HepG2 (cell line): ENCODE data around the gene CLCN2. TPM values are rescaled to one million over a fixed set of nuclear protein-coding genes. Genes with fewer than 3 reads are reported as not detected.
A peak's percentile ranks its signal among the peaks of the same experiment; 100 is the strongest.

Source experiments
- AGO1 ChIP-seq: fragments of 200-400 bp; formaldehyde crosslinking; IDR thresholded peaks from 2 replicates; pipeline ENCODE4 v1.6.1; 2017; ENCODE audit warnings: mild to moderate bottlenecking, low read depth, low read length, moderate library complexity; ENCODE audit not compliant: poor library complexity, severe bottlenecking
- ARNT2 ChIP-seq: sonication (generic); formaldehyde crosslinking; IDR thresholded peaks from 2 replicates; pipeline ENCODE4 v1.8.0; 2022; ENCODE audit warnings: mild to moderate bottlenecking, low read depth, missing genetic modification reagents, moderate library complexity
- CCAR2 ChIP-seq: fragments of 200-400 bp; formaldehyde crosslinking; optimal IDR thresholded peaks from 2 replicates; pipeline ENCODE3; 2018; ENCODE audit warnings: low read depth, mild to moderate bottlenecking, low read length, moderate library complexity
- CHD4 ChIP-seq: fragments of 200-600 bp; sonication (generic); IDR thresholded peaks from 2 replicates; pipeline ENCODE4 v1.7.0; 2017; ENCODE audit warnings: mild to moderate bottlenecking, low read length, borderline replicate concordance
- DR1 ChIP-seq: sonication (generic); formaldehyde crosslinking; IDR thresholded peaks from 2 replicates; pipeline ENCODE4 v1.8.0; 2021; ENCODE audit warnings: mild to moderate bottlenecking, missing genetic modification reagents, inconsistent platforms
- GTF3A ChIP-seq: sonication (generic); formaldehyde crosslinking; conservative IDR thresholded peaks from 2 replicates; pipeline ENCODE4 v1.4.0; 2020; ENCODE audit warnings: mild to moderate bottlenecking, missing genetic modification reagents
- HOXA7 ChIP-seq: sonication (generic); formaldehyde crosslinking; IDR thresholded peaks from 2 replicates; pipeline ENCODE4 v1.8.1; 2022; ENCODE audit warnings: mild to moderate bottlenecking, missing genetic modification reagents, moderate library complexity
- MBD4 ChIP-seq: IDR thresholded peaks from 2 replicates; pipeline ENCODE4 v1.6.1; 2012; ENCODE audit warnings: low read length, inconsistent platforms, borderline replicate concordance
- MED13 ChIP-seq: sonication (generic); formaldehyde crosslinking; IDR thresholded peaks from 2 replicates; pipeline ENCODE4 v1.5.0; 2020; ENCODE audit warnings: missing genetic modification reagents
- MED8 ChIP-seq: sonication (generic); formaldehyde crosslinking; IDR thresholded peaks from 2 replicates; pipeline ENCODE4 v1.8.1; 2023; ENCODE audit warnings: mild to moderate bottlenecking, missing genetic modification reagents; ENCODE audit not compliant: insufficient replicate concordance
- MEIS1 ChIP-seq: sonication (generic); formaldehyde crosslinking; IDR thresholded peaks from 2 replicates; pipeline ENCODE4 v1.9.0; 2021; ENCODE audit warnings: mild to moderate bottlenecking, missing genetic modification reagents, moderate library complexity, borderline replicate concordance
- PLRG1 ChIP-seq: fragments of 450-650 bp; conservative IDR thresholded peaks from 2 replicates; pipeline ENCODE4 v1.6.1; 2016
- RBM39 ChIP-seq: fragments of 200-400 bp; formaldehyde crosslinking; IDR thresholded peaks from one replicate; pipeline ENCODE4 v1.6.1; 2018; ENCODE audit warnings: antibody characterized with exemption, mild to moderate bottlenecking, low read depth, low read length; ENCODE audit not compliant: poor library complexity, severe bottlenecking
- RELA ChIP-seq: sonication (generic); formaldehyde crosslinking; IDR thresholded peaks from 2 replicates; pipeline ENCODE4 v1.4.0; 2020; ENCODE audit warnings: missing genetic modification reagents
- RFX3 ChIP-seq: IDR thresholded peaks from 2 replicates; pipeline ENCODE4 v1.6.1; 2016; ENCODE audit warnings: missing biosample characterization, missing genetic modification reagents
- SIX4 ChIP-seq: sonication (generic); formaldehyde crosslinking; IDR thresholded peaks from 2 replicates; pipeline ENCODE4 v1.4.0; 2020; ENCODE audit warnings: missing genetic modification reagents
- SMC3 ChIP-seq: IDR thresholded peaks from 2 replicates; pipeline ENCODE4 v1.6.1; 2011; ENCODE audit warnings: low read length, improper control_type of control experiment
- TBX2 ChIP-seq: sonication (generic); formaldehyde crosslinking; IDR thresholded peaks from 2 replicates; pipeline ENCODE4 v1.5.0; 2020; ENCODE audit warnings: missing genetic modification reagents, mild to moderate bottlenecking, borderline replicate concordance
- XRCC5 ChIP-seq: fragments of 200-400 bp; formaldehyde crosslinking; optimal IDR thresholded peaks from 2 replicates; pipeline ENCODE3; 2017; ENCODE audit warnings: mild to moderate bottlenecking, low read length
- ZNF101 ChIP-seq: sonication (generic); formaldehyde crosslinking; IDR thresholded peaks from 2 replicates; pipeline ENCODE4 v1.4.0; 2020; ENCODE audit warnings: mild to moderate bottlenecking, low read depth, missing genetic modification reagents, borderline replicate concordance
- ZNF138 ChIP-seq: sonication (generic); formaldehyde crosslinking; IDR thresholded peaks from 2 replicates; pipeline ENCODE4 v1.5.0; 2020; ENCODE audit warnings: mild to moderate bottlenecking, low read depth, missing genetic modification reagents
- ZNF234 ChIP-seq: sonication (generic); formaldehyde crosslinking; conservative IDR thresholded peaks from 2 replicates; pipeline ENCODE4 v1.5.1; 2020; ENCODE audit warnings: mild to moderate bottlenecking, missing genetic modification reagents
- ZNF274 ChIP-seq: sonication (generic); formaldehyde crosslinking; IDR thresholded peaks from 2 replicates; pipeline ENCODE4 v1.5.1; 2020; ENCODE audit warnings: mild to moderate bottlenecking, missing genetic modification reagents
- polyA plus RNA-seq, 8 experiments: library from polyadenylated mRNA; depleted of rRNA in 3 of 8; stranded (reverse) in 7 of 8; unstranded in 1 of 8; fragments of >200 nt; fragmentation: Illumina TruSeq in 4 of 8; extraction: Trizol in 4 of 8; gene quantifications; 2 replicates each; pipeline versions ENCODE4 v1.2.1 to v1.2.3, GENCODE V29; 2011 to 2016; ENCODE audit warnings: low read depth in 4 of 8, missing spikeins in 1 of 8, mixed read lengths in 1 of 8; ENCODE audit not compliant: insufficient read depth in 1 of 8
- total RNA-seq, 5 experiments: library from RNA; depleted of rRNA; stranded (reverse); fragments of >200 nt; fragmentation: Illumina TruSeq; extraction: Trizol; gene quantifications; 2 replicates each; pipeline ENCODE4 v1.2.3, GENCODE V29; 2016; ENCODE audit warnings: low read depth in 1 of 5
- TF ChIP-seq, protein P1 (sequence below): sonication (generic); formaldehyde crosslinking; IDR thresholded peaks from 2 replicates; pipeline ENCODE4 v1.4.0; 2020; ENCODE audit warnings: mild to moderate bottlenecking, missing genetic modification reagents
- TF ChIP-seq, protein P2 (sequence below): sonication (generic); formaldehyde crosslinking; IDR thresholded peaks from 2 replicates; pipeline ENCODE4 v1.8.1; 2023; ENCODE audit warnings: missing genetic modification reagents, mild to moderate bottlenecking, borderline replicate concordance
- TF ChIP-seq, protein P3 (sequence below): sonication (generic); formaldehyde crosslinking; IDR thresholded peaks from 2 replicates; pipeline ENCODE4 v1.4.0; 2020; ENCODE audit warnings: mild to moderate bottlenecking, missing genetic modification reagents

Gene CLCN2
- total and polyA plus RNA-seq, 2 of the 13 experiments (the other 11 are each of a cell fraction or from before 2014, with no cell fraction given), result 11.4 to 13.5 TPM

GRCh38 chr3:184377882-184378445 is 16.6 kb upstream of the CLCN2 start, which contains the start of gene THPO (continued):
- peak; percentile 83 for TF ChIP-seq RBM39
- TF ChIP-seq CCAR2, result no peak
- TF ChIP-seq XRCC5, result peak; percentile 57
- no peak for TF ChIP-seq PLRG1
- no peak for TF ChIP-seq HOXA7 (CRISPR knock-in tag)
- TF ChIP-seq RFX3 (CRISPR knock-in tag), result no peak
- TF ChIP-seq SMC3, result no peak
- no peak; the same call in 1 of the 2 replicates for TF ChIP-seq MED13 (CRISPR knock-in tag)
- TF ChIP-seq ZNF274 (CRISPR knock-in tag), result peak; percentile 36; the same call in 1 of the 2 replicates
- TF ChIP-seq ZNF234 (CRISPR knock-in tag), result no peak
- no peak for TF ChIP-seq SIX4
- TF ChIP-seq CHD4, result no peak
- TF ChIP-seq, protein P1, sequence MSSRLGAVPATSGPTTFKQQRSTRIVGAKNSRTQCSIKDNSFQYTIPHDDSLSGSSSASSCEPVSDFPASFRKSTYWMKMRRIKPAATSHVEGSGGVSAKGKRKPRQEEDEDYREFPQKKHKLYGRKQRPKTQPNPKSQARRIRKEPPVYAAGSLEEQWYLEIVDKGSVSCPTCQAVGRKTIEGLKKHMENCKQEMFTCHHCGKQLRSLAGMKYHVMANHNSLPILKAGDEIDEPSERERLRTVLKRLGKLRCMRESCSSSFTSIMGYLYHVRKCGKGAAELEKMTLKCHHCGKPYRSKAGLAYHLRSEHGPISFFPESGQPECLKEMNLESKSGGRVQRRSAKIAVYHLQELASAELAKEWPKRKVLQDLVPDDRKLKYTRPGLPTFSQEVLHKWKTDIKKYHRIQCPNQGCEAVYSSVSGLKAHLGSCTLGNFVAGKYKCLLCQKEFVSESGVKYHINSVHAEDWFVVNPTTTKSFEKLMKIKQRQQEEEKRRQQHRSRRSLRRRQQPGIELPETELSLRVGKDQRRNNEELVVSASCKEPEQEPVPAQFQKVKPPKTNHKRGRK (CRISPR knock-in tag), result no peak
- no peak for TF ChIP-seq ARNT2 (CRISPR knock-in tag)
- no peak for TF ChIP-seq MED8
- TF ChIP-seq TBX2 (CRISPR knock-in tag), result peak; percentile 67
- no peak for TF ChIP-seq AGO1
- TF ChIP-seq RELA (CRISPR knock-in tag), result no peak
- TF ChIP-seq, protein P2, sequence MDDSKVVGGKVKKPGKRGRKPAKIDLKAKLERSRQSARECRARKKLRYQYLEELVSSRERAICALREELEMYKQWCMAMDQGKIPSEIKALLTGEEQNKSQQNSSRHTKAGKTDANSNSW (CRISPR knock-in tag), result no peak
- TF ChIP-seq GTF3A (CRISPR knock-in tag), result no peak; the same call in 1 of the 2 replicates
- TF ChIP-seq, protein P3, sequence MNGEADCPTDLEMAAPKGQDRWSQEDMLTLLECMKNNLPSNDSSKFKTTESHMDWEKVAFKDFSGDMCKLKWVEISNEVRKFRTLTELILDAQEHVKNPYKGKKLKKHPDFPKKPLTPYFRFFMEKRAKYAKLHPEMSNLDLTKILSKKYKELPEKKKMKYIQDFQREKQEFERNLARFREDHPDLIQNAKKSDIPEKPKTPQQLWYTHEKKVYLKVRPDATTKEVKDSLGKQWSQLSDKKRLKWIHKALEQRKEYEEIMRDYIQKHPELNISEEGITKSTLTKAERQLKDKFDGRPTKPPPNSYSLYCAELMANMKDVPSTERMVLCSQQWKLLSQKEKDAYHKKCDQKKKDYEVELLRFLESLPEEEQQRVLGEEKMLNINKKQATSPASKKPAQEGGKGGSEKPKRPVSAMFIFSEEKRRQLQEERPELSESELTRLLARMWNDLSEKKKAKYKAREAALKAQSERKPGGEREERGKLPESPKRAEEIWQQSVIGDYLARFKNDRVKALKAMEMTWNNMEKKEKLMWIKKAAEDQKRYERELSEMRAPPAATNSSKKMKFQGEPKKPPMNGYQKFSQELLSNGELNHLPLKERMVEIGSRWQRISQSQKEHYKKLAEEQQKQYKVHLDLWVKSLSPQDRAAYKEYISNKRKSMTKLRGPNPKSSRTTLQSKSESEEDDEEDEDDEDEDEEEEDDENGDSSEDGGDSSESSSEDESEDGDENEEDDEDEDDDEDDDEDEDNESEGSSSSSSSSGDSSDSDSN (CRISPR knock-in tag), result peak; percentile 76; the same call in 1 of the 2 replicates
- no peak for TF ChIP-seq ZNF138 (CRISPR knock-in tag)
- 0 out of 2 replicates have a peak, but pooled peaks have one; percentile 29 for TF ChIP-seq MEIS1 (CRISPR knock-in tag)
- no peak for TF ChIP-seq MBD4
- no peak for TF ChIP-seq ZNF101 (CRISPR knock-in tag)
- TF ChIP-seq DR1 (CRISPR knock-in tag), result peak; percentile 76; the same call in 1 of the 2 replicates
